Calu3 (cell line): Measurements from ENCODE around the gene LST1. TPM values are rescaled to one million over a fixed set of nuclear protein-coding genes. Genes with fewer than 3 reads are reported as not detected.

Experiments
- BruUV-seq: library from RNA; stranded (reverse); fragments of 400-500 nt; replicated peaks from 2 replicates; lab custom pipeline; 2021; lab: Mats Ljungman, UMichigan
- CTCF ChIA-PET: fragments of 300-600 bp; sonication (Branson Sonifier 250); formaldehyde crosslinking; loops from one replicate; lab custom pipeline; 2022; ENCODE audit warnings: antibody characterized with exemption; lab: Charles Lee
- DNase-seq: peaks from one replicate; pipeline ENCODE4 v3.0.0; 2022
- H3K27ac Mint-ChIP-seq: one replicate; pipeline ENCODE4 v1.8.0; 2022; ENCODE audit warnings: mixed read lengths; ENCODE audit not compliant: unreplicated experiment
- H3K27me3 Mint-ChIP-seq: one replicate; pipeline ENCODE4 v1.8.0; 2022; ENCODE audit warnings: mixed read lengths; ENCODE audit not compliant: unreplicated experiment
- H3K36me3 Mint-ChIP-seq: one replicate; pipeline ENCODE4 v1.8.0; 2022; ENCODE audit warnings: mild to moderate bottlenecking, moderate library complexity, mixed read lengths; ENCODE audit not compliant: insufficient read depth, unreplicated experiment
- H3K4me1 Mint-ChIP-seq: one replicate; pipeline ENCODE4 v1.8.0; 2022; ENCODE audit warnings: mild to moderate bottlenecking, low read depth, mixed read lengths; ENCODE audit not compliant: unreplicated experiment
- H3K4me3 Mint-ChIP-seq: one replicate; pipeline ENCODE4 v1.8.0; 2022; ENCODE audit warnings: mild to moderate bottlenecking, low read depth, moderate library complexity, mixed read lengths; ENCODE audit not compliant: unreplicated experiment
- H3K9me3 Mint-ChIP-seq: one replicate; pipeline ENCODE4 v1.8.0; 2022; ENCODE audit warnings: low read depth, mixed read lengths; ENCODE audit not compliant: unreplicated experiment
- intact Hi-C: fragments of 100-400 bp; cut with micrococcal nuclease; formaldehyde crosslinking; loops from one replicate; pipeline ENCODE4 v1.10.0; 2022; ENCODE audit not compliant: unreplicated experiment
- total RNA-seq: library from RNA; stranded (reverse); gene quantifications from 2 replicates; pipeline ENCODE4 v1.2.3, GENCODE V29; 2022
- TF ChIP-seq, protein P1 (sequence below): fragments of 200-600 bp; IDR thresholded peaks from one replicate; pipeline ENCODE4 v1.8.0; 2022; ENCODE audit warnings: antibody characterized with exemption; ENCODE audit not compliant: unreplicated experiment

Gene LST1
- total RNA-seq, 1 experiment from 2014 or later = 0.94 TPM

DNA sequence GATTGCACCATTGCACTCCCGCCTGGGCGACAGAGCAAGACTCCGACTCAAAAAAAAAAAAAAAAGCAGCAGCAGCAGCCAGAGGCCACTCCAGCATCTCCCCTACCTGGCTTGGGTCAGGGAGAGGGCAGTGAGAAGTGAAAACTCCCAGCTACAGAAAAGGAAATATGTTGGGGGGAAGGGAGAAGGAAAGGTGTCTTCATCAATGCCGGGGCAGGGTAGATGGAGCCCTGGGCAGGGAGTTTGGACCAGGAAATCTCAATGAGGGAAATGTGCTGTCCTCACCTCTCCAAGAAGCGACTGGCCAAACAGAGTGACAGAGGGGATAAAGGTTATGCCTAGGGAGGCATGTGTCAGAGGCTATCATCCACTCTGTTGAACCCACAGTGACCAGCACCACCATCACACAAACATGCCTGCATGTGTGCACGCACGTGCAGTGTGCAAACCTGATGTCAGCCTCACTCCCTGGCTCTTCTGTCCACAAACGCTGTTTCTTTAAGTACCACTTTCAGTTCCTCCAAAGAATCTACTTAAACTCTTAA, 28.1 kb downstream of the LST1 start:
- TF ChIP-seq, protein P1, sequence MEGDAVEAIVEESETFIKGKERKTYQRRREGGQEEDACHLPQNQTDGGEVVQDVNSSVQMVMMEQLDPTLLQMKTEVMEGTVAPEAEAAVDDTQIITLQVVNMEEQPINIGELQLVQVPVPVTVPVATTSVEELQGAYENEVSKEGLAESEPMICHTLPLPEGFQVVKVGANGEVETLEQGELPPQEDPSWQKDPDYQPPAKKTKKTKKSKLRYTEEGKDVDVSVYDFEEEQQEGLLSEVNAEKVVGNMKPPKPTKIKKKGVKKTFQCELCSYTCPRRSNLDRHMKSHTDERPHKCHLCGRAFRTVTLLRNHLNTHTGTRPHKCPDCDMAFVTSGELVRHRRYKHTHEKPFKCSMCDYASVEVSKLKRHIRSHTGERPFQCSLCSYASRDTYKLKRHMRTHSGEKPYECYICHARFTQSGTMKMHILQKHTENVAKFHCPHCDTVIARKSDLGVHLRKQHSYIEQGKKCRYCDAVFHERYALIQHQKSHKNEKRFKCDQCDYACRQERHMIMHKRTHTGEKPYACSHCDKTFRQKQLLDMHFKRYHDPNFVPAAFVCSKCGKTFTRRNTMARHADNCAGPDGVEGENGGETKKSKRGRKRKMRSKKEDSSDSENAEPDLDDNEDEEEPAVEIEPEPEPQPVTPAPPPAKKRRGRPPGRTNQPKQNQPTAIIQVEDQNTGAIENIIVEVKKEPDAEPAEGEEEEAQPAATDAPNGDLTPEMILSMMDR = no peak
- DNase-seq = no peak
- Mint-ChIP-seq H3K4me1 (no peaks in the 10 kb centered on the region), H3K27ac (no peak overlapping the region), H3K9me3 (no peaks in the 10 kb centered on the region), H3K36me3 (no peaks in the 10 kb centered on the region), H3K4me3 (no peak overlapping the region), H3K27me3 (peaks cover 53% of the 10 kb centered on the region)
- BruUV-seq = no TSS peak
- CTCF ChIA-PET = interaction anchor here (1.1 kb wide), 1 partner anchor 16 kb away, joined by 4 read pairs; no protein-coding TSS in a partner anchor
- intact Hi-C loops = no loop called here

DNA sequence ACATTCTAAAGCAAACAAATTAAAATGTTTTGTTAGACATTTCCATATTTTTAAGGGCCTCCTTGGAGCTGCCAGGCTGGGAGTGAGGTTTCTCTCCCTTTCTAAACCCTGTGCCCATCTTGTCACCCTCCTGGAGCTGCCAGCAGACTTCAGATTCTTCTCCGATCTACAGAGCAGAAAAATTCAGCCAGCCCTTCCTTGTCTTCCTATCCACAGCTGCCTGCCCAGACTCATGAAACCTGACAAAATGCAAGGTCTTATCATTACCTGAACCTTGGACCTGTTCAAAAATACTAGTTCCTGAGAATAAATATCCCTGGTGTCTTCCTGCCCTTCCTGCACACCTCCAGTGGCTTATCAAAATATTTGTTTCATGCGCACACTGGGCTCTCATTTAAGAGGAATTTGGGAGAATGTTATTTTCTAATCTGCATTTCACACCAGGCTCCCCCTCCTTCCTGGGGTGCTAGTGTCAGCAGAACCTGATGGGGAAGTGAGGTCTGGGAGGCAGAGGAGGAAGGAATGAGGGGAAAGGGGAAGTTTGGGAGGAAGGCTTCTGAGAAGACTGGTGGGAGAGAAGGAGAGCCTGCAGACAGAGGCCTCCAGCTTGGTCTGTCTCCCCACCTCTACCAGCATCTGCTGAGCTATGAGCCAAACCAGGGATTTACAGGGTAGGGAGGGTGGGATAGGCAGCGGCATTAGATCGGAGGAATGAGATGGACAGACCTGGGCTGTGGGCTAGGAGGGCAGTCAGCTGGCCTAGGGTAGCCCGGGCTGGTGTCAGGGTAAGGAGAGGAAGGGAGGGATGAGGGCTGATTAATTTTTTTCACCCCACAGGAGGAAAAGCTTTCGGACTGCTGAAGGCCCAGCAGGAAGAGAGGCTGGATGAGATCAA, 28.9 kb downstream of the LST1 start, which contains the start of gene AIF1:
AIF1 (plus strand) TSS at position 551 of the 895 bp plus-strand sequence; CDS start at position 647, 96 bp downstream.
- TF ChIP-seq, protein P1 = no peak
- BruUV-seq = no TSS peak
- intact Hi-C loops = no loop called here
- DNase-seq = no peak
- Mint-ChIP-seq H3K27me3 (peaks cover 51% of the 10 kb centered on the region), H3K4me1 (no peaks in the 10 kb centered on the region), H3K9me3 (no peaks in the 10 kb centered on the region), H3K4me3 (no peak within 1 kb of the TSS), H3K27ac (no peak within 1 kb of the TSS), H3K36me3 (peaks cover 2% of the 10 kb centered on the region)
- CTCF ChIA-PET = interaction anchor here (1.1 kb wide), 1 partner anchor 16 kb away, joined by 4 read pairs; no protein-coding TSS in a partner anchor

DNA sequence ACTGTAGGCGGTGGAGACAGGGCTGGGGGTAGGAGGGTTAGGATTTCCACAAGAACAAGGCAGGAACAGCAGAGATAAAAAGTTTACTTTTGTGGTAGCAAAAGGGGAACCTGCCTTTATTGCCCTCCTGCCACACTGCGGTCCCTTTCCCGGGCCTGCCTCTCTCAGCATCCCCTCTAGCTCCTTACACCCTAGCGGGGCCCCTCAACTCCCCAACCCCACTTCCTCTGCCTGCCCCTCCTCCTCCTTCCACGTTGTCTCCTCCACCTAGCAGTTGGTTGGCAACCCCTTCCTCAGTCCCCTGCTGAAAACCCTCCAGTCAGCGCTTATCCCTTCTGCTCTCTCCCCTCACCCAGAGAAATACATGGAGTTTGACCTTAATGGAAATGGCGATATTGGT, 29.7 kb downstream of the LST1 start:
- H3K36me3 Mint-ChIP-seq = peaks cover 10% of the 10 kb centered on the region
- CTCF ChIA-PET = no interaction called here
- no peak for DNase-seq
- H3K4me1 Mint-ChIP-seq = no peaks in the 10 kb centered on the region
- no peak overlapping the region for H3K4me3 Mint-ChIP-seq
- H3K27me3 Mint-ChIP-seq = peaks cover 43% of the 10 kb centered on the region
- intact Hi-C loops = no loop called here
- TF ChIP-seq, protein P1 = no peak
- H3K9me3 Mint-ChIP-seq = no peaks in the 10 kb centered on the region
- BruUV-seq = no TSS peak
- H3K27ac Mint-ChIP-seq = no peak overlapping the region

DNA sequence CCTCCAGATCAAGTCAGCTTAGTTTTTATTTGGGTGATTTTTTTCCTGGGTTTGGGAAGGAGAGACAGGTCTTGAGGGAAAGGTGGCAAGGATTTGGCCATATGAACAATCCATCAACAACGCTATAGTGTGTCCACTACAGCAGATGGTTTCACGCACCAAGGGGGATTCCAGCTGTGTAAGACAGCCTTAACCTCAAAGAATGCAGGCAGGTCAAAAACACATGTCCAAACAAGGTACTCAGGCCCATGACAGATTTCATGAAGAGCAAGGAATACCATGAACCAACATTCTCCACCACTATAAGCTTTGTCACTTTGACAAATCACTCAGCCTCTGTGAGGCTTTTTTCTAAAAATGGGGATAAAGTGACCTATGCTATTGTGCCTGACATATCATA, 30.9 kb downstream of the LST1 start:
- CTCF ChIA-PET = no interaction called here
- no TSS peak for BruUV-seq
- H3K27ac Mint-ChIP-seq = no peak overlapping the region
- peaks cover 4% of the 10 kb centered on the region for H3K4me1 Mint-ChIP-seq
- H3K9me3 Mint-ChIP-seq = no peaks in the 10 kb centered on the region
- intact Hi-C loops = no loop called here
- H3K4me3 Mint-ChIP-seq = no peak overlapping the region
- TF ChIP-seq, protein P1 = no peak
- peaks cover 23% of the 10 kb centered on the region for H3K36me3 Mint-ChIP-seq
- H3K27me3 Mint-ChIP-seq = peaks cover 32% of the 10 kb centered on the region
- DNase-seq = no peak
